Stimulated activated CD4-positive, alpha-beta T cell treated with anti-CD3 and anti-CD28 coated beads, TNF-alpha, amount 100 ng/mL, for 1 hour (primary cell): ENCODE measurements around the gene AHCYL2.
A peak's percentile ranks its signal among the peaks of the same experiment; 100 is the strongest.

ENCODE experiments used
- DNase-seq, 3 donors: peaks; one replicate each; pipeline ENCODE4 v3.0.0-alpha.2; 2020; ENCODE audit warnings: low read depth in 3 of 3, low spot score in 1 of 3

The AHCYL2 gene

GRCh38 chr7:129224251-129225205, at the start of gene AHCYL2:
Gene AHCYL2, plus strand, starts transcription at chr7:129225030.
- peak; percentile 95 to 96 (median 95) for DNase-seq

- no peak for DNase-seq
Observed at GRCh38 chr7:129176916-129177710, 47.7 kb upstream of the AHCYL2 start.

- no peak for DNase-seq
Observed at GRCh38 chr7:129184981-129185670, 39.7 kb upstream of the AHCYL2 start.

DNA sequence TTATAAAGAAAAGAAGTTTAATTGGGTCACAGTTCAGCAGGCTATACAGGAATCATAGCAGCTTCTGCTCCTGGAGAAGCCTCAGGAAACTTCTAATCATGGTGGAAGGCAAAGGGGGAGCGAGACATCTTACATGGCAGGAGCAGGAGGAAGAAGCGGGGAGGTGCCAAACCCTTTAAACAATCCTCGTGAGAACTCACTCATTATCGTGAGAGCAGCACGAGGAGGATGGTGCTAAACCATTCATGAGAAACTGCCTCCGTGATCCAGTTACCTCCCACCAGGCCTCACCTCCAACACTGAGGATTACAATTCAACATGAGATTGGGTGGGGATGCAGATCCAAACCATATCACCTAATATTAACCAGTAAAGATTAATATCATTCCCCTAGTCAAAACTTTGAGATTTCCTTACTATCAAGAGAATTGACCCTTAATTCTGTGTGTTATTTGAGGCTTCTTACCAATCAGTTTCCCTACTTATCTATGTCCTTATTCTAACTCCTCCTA, 38.0 kb upstream of the AHCYL2 start:
- DNase-seq: no peak

- DNase-seq: no peak
Observed at GRCh38 chr7:129187681-129188371, 37.0 kb upstream of the AHCYL2 start.

DNA sequence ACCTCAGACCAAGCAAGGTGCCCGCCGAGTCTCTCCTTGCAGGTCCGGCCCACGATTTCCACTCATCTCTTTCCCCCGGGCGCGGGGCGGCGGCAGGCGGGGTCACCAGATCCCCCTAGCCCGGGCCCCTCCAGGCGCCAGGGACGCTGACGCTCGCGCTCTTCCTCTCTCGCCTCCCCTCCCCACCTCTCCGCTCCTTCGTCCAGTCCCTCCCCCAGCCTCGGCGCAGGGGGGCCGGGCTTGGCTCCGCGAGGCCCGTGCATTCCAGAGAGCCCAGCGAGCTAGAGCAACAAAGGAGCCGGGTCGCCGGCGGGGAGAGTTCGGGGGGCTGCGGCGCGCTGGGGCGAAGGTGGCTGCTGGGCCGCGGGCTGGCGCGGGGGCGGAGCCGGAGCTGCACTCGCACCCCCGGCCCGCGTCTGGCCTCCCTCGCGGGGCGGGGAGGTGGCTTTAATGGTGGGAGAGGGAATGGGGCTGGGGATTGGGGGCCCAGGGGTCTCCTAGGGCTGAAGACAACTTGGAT, 36.4 kb upstream of the AHCYL2 start, which contains the start of gene SMO:
SMO (plus strand) TSS at position 262 of the 520 bp plus-strand sequence. CDS start 519 bp downstream, outside the sequence.
- DNase-seq: no peak

- no peak for DNase-seq
Observed at GRCh38 chr7:129188892-129189660, 35.8 kb upstream of the AHCYL2 start.

DNA sequence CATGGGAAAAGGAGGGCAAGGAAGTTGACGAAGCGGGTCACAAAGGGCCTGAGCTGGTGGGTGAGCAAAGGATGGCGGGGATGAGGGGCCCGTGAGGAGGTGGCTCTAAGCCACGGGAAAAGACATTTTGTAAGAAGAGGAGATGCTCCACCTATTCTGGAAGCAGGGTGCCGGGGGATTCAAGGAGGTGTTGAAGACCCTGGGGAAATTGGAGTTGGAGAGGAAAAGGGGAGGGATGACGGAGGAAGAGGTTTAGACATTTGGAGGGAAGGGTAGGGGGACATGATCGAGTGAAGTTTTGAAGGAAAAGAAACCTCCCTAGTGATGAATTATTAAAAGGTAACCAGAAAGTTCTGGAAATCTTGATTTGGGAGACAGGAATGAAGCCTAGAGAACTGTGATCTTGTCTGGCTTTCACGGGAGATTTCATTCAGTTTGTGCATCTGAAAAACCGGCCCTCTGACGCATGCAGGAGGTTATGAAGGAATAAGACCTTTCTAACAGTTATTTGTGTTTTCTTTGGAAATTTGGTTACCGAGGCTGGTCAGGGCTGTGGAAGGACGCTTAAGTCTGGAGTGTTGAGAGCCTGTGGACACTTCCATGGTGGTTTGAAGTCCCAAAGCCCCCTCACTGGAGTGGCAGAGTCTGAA, 35.0 kb upstream of the AHCYL2 start:
- DNase-seq: no peak

GRCh38 chr7:129191272-129191671, 33.6 kb upstream of the AHCYL2 start:
- no peak for DNase-seq

DNA sequence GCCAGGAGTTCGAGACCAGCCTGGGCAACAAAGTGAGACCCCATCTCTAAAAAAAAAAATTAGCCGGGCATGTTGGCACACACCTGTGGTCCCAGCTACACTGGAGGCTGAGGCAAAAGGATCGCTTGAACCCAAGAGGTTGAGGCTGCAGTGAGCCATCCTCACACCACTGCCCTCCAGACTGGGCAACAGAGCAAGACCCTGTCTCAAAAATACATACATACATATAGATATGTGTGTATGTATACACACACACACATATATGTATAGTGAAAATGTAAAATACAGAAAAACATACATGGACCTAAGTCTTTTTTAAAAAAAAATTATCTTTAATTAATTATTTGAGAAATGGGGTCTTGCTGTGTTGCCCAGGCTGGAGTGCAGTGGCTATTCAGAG, 30.9 kb upstream of the AHCYL2 start:
- no peak for DNase-seq

- no peak for DNase-seq
Observed at GRCh38 chr7:129197771-129198170, 27.1 kb upstream of the AHCYL2 start.

DNA sequence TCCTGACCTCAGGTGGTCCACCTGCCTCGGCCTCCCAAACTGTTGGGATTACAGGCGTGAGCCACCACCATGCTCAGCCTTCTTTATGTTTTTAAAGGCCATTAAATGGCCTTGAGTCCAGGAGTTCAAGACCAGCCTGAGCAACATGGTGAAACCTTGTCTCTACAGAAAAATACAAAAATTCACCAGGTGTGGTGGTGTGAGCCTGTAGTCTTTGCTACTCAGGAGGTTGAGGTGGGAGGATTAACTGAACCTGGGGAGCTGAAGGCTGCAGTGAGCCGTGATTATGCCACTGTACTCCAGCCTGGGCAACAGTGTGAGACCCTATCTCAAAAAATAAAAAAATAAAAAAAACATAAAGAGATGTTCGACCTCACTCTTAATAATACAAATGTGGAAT, 25.4 kb upstream of the AHCYL2 start:
- no peak for DNase-seq

DNA sequence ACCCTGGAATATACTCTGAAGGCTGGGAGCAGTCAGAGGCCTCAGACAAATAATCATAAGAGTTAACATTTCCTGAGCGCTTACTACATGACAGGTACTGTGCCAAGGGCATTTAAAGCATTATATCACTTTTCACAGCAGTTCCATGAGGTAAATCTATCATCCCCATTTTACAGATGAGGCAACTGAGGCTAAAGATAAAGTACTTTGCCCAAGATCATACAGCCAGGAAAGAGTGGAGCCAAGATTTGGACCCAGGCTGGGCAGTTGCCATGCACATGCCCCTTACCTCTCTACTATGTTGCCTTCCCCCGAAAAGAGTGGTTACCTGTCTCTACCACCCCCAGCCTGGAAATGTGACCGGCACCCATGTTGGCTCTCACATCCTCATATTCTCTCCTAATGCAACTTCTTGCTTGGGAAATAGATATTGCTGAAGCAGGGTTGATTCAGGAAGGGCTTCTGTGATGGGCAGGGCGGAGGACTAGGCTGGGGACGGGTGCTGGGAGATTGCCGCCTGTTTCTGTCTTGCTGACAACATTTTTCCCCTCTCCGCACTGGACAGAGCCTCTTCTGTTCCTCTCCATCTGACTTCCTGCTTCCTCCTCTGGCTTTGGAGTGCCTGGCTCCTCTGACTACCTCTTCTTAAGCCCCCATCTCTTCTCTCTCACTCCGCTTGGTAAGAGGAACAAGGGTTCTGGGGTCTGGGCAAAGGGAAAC, 22.6 kb upstream of the AHCYL2 start:
- DNase-seq: no peak

- no peak for DNase-seq
Observed at GRCh38 chr7:129203050-129203741, 21.6 kb upstream of the AHCYL2 start.

DNA sequence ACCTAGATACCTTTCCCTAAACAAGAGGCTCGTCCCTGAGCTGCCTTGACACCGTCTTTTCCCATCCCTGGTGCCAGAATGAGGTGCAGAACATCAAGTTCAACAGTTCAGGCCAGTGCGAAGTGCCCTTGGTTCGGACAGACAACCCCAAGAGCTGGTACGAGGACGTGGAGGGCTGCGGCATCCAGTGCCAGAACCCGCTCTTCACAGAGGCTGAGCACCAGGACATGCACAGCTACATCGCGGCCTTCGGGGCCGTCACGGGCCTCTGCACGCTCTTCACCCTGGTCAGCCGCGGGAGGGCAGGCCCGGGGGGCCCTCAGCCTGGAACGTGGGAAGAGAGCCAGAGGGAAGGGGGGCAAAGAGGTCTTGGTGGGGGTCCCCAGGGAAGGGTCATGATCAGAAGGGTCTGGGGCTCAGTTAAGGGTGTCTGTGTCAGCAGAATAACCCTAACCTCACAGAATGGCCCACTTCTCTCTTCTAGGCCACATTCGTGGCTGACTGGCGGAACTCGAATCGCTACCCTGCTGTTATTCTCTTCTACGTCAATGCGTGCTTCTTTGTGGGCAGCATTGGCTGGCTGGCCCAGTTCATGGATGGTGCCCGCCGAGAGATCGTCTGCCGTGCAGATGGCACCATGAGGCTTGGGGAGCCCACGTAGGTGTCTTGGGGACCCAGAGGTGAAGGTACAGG, 19.6 kb upstream of the AHCYL2 start:
- DNase-seq: no peak

GRCh38 chr7:129205987-129206785, 18.6 kb upstream of the AHCYL2 start:
- DNase-seq: no peak
